ENCODE results near the gene LARGE1.

Gene LARGE1

GRCh38 chr22:33296941-33297340 lies 623.3 kb downstream of the LARGE1 start:
- no peak overlapping the region for H3K9ac ChIP-seq (ENCODE audit: low read length)

GRCh38 chr22:33288078-33288477 lies 632.2 kb downstream of the LARGE1 start:
- Histone ChIP-seq H3K4me2 (ENCODE audit: low read depth, low read length, poor library complexity, severe bottlenecking) (no peak overlapping the region), H3K4me3 (ENCODE audit: insufficient read depth, low read length, poor library complexity, severe bottlenecking) (no peak overlapping the region), H3F3A (ENCODE audit: insufficient read depth) (no peaks in the 10 kb centered on the region), H3K79me2 (ENCODE audit: insufficient read depth, low read length) (no peaks in the 10 kb centered on the region), H3K27me3 (ENCODE audit: low read length) (no peaks in the 10 kb centered on the region), H2AFZ (ENCODE audit: low read depth, low read length, severe bottlenecking) (no peak overlapping the region), H3K36me3 (ENCODE audit: low read length) (no peaks in the 10 kb centered on the region), H3K27ac (ENCODE audit: low read depth, low read length) (no peak overlapping the region), H4K20me1 (ENCODE audit: low read depth, low read length) (no peaks in the 10 kb centered on the region), H3K9me2 (replicated peaks; ENCODE audit: insufficient read depth, low read length) (no peaks in the 10 kb centered on the region), H3K9me3 (ENCODE audit: insufficient read depth, low read length) (no peaks in the 10 kb centered on the region), H3K9ac (ENCODE audit: low read length) (no peak overlapping the region)
- TF ChIP-seq CTCF (IDR thresholded peaks at IDR 0.05; ENCODE audit: insufficient read depth, low read length, poor library complexity, severe bottlenecking), result no peak
- TF ChIP-seq EZH2phosphoT487 (conservative IDR thresholded peaks at IDR 0.05; ENCODE audit: low read length), result no peak

More at GRCh38 chr22:33296941-33297340, 623.3 kb downstream of the LARGE1 start:
- Histone ChIP-seq H3K4me3 (ENCODE audit: insufficient read depth, low read length, poor library complexity, severe bottlenecking) (no peak overlapping the region), H3F3A (ENCODE audit: insufficient read depth) (peaks cover 14% of the 10 kb centered on the region), H3K27me3 (ENCODE audit: low read length) (no peaks in the 10 kb centered on the region), H3K79me2 (ENCODE audit: insufficient read depth, low read length) (no peaks in the 10 kb centered on the region), H2AFZ (ENCODE audit: low read depth, low read length, severe bottlenecking) (no peak overlapping the region), H3K9me2 (replicated peaks; ENCODE audit: insufficient read depth, low read length) (no peaks in the 10 kb centered on the region), H3K9me3 (ENCODE audit: insufficient read depth, low read length) (no peaks in the 10 kb centered on the region), H3K27ac (ENCODE audit: low read depth, low read length) (no peak overlapping the region), H3K4me2 (ENCODE audit: low read depth, low read length, poor library complexity, severe bottlenecking) (no peak overlapping the region), H4K20me1 (ENCODE audit: low read depth, low read length) (no peaks in the 10 kb centered on the region), H3K36me3 (ENCODE audit: low read length) (no peaks in the 10 kb centered on the region)
- TF ChIP-seq EZH2phosphoT487 (conservative IDR thresholded peaks at IDR 0.05; ENCODE audit: low read length) (no peak), CTCF (IDR thresholded peaks at IDR 0.05; ENCODE audit: insufficient read depth, low read length, poor library complexity, severe bottlenecking) (no peak)

- Histone ChIP-seq H3K79me2 (ENCODE audit: insufficient read depth, low read length) (no peaks in the 10 kb centered on the region), H3K27ac (ENCODE audit: low read depth, low read length) (no peak overlapping the region), H3K9me2 (replicated peaks; ENCODE audit: insufficient read depth, low read length) (no peaks in the 10 kb centered on the region), H2AFZ (ENCODE audit: low read depth, low read length, severe bottlenecking) (no peak overlapping the region), H3K4me3 (ENCODE audit: insufficient read depth, low read length, poor library complexity, severe bottlenecking) (no peak overlapping the region), H4K20me1 (ENCODE audit: low read depth, low read length) (no peaks in the 10 kb centered on the region), H3K36me3 (ENCODE audit: low read length) (no peaks in the 10 kb centered on the region), H3K9ac (ENCODE audit: low read length) (no peak overlapping the region), H3K4me2 (ENCODE audit: low read depth, low read length, poor library complexity, severe bottlenecking) (no peak overlapping the region), H3K9me3 (ENCODE audit: insufficient read depth, low read length) (no peaks in the 10 kb centered on the region), H3K27me3 (ENCODE audit: low read length) (no peaks in the 10 kb centered on the region), H3F3A (ENCODE audit: insufficient read depth) (peaks cover 24% of the 10 kb centered on the region)
- no peak for TF ChIP-seq EZH2phosphoT487 (conservative IDR thresholded peaks at IDR 0.05; ENCODE audit: low read length)
- TF ChIP-seq CTCF (IDR thresholded peaks at IDR 0.05; ENCODE audit: insufficient read depth, low read length, poor library complexity, severe bottlenecking), result no peak
Observed at GRCh38 chr22:33275073-33275443, 645.2 kb downstream of the LARGE1 start.

All from SU-DHL-6 (cell line).